Adrenal gland (tissue), 5 donors: ENCODE data around the gene FOSL1.

Source experiments
- POLR2A ChIP-seq, 2 donors: fragments of 450-650 bp; IDR thresholded peaks; one replicate each; pipeline ENCODE4 v1.6.1; 2017; ENCODE audit warnings: antibody characterized with exemption in 2 of 2, mild to moderate bottlenecking in 2 of 2, moderate library complexity in 1 of 2
- TF ChIP-seq, protein P1 (sequence below), 6 experiments: fragments of 450-650 bp in 4 of 6; fragments of 200-600 bp in 2 of 6; sonication (generic) in 1 of 6; IDR thresholded peaks; 1 replicate in 5 of 6; 2 replicates in 1 of 6; pipeline versions ENCODE4 v1.5.1 to v1.8.0; 2016 to 2021; ENCODE audit warnings: antibody characterized with exemption in 6 of 6, mild to moderate bottlenecking in 2 of 6, moderate library complexity in 1 of 6
- donor health status: DM: no; HTN: no; CAD: no.

DNA sequence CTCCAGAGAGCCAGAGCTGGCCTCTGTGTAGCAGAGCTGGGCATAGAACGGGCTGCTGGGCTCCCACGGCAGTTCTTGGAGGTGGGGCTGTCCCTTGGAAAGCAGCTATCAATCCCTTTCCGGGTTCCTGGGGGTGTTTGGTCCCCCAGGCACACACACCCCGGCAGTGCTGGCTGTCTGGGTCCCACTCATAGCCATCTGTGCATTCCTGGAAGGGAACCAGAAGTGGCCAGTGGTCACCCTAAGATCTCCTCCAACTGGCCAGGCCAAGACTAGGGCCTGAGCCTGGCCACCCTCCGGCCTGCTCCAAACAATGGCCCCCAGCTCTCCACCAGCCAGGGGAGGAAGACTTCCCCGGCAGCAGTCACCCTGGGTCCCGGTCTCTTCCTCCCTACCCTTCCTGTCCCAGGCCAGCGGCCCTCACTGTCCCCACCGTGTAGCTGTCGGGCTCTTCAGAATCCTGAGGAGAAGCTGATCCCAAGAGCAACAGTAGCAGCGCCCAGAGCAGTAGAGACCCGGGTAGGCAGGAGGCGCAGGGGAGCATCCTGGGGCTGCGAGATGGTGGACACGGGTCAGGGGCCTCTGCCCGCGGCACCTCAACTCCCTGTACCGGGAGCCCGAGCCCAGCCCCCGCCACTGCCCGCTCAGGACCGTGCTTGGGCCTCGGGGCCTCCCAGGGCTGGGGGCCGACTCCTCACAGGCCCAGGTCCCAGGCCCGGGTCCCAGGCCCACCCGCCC lies 28.2 kb downstream of the FOSL1 start:
- TF ChIP-seq, protein P1, sequence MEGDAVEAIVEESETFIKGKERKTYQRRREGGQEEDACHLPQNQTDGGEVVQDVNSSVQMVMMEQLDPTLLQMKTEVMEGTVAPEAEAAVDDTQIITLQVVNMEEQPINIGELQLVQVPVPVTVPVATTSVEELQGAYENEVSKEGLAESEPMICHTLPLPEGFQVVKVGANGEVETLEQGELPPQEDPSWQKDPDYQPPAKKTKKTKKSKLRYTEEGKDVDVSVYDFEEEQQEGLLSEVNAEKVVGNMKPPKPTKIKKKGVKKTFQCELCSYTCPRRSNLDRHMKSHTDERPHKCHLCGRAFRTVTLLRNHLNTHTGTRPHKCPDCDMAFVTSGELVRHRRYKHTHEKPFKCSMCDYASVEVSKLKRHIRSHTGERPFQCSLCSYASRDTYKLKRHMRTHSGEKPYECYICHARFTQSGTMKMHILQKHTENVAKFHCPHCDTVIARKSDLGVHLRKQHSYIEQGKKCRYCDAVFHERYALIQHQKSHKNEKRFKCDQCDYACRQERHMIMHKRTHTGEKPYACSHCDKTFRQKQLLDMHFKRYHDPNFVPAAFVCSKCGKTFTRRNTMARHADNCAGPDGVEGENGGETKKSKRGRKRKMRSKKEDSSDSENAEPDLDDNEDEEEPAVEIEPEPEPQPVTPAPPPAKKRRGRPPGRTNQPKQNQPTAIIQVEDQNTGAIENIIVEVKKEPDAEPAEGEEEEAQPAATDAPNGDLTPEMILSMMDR (IDR thresholded peaks at IDR 0.05) = no peak
- no peak for TF ChIP-seq POLR2A (IDR thresholded peaks at IDR 0.05)
